VCaP (cell line): ENCODE results near the gene CCDC150.
"Not testable (repeated sequence)": the region's sequence is repeated elsewhere in the genome, so short reads cannot be mapped to it uniquely, and the experiment has no call there.

ENCODE experiments used
- H3K27ac ChIP-seq: fragments of 450-650 bp; 2 replicates; pipeline ENCODE4 v1.5.1; 2017
- CTCF ChIP-seq: fragments of 450-650 bp; conservative IDR thresholded peaks from 2 replicates; pipeline ENCODE4 v1.5.1; 2017; ENCODE audit warnings: mild to moderate bottlenecking, moderate library complexity

The CCDC150 gene

GRCh38 chr2:196712867-196713266, 73.4 kb downstream of the CCDC150 start:
- H3K27ac ChIP-seq: no peak overlapping the region
- no peak for TF ChIP-seq CTCF

- no peak for TF ChIP-seq CTCF
- H3K27ac ChIP-seq: no peak overlapping the region
These were observed 79.0 kb downstream of the CCDC150 start for GRCh38 chr2:196718419-196719109.

GRCh38 chr2:196719110-196719872, 79.8 kb downstream of the CCDC150 start:
- no peak overlapping the region for H3K27ac ChIP-seq
- TF ChIP-seq CTCF: no peak

GRCh38 chr2:196723571-196723970, 84.1 kb downstream of the CCDC150 start:
- no peak overlapping the region for H3K27ac ChIP-seq
- TF ChIP-seq CTCF: no peak

- no peak overlapping the region for H3K27ac ChIP-seq
- no peak for TF ChIP-seq CTCF
These were observed 85.7 kb downstream of the CCDC150 start for GRCh38 chr2:196725218-196725617.

- no peak overlapping the region for H3K27ac ChIP-seq
- TF ChIP-seq CTCF: no peak
These were observed 86.4 kb downstream of the CCDC150 start for GRCh38 chr2:196725882-196726281.

- H3K27ac ChIP-seq: no peak overlapping the region
- TF ChIP-seq CTCF: no peak
These were observed 89.9 kb downstream of the CCDC150 start for GRCh38 chr2:196729418-196729817.

- H3K27ac ChIP-seq: not testable (repeated sequence)
These were observed 97.1 kb downstream of the CCDC150 start for GRCh38 chr2:196736646-196737045.
